ENCODE data around the gene P2RY12. TPM values are rescaled to one million over a fixed set of nuclear protein-coding genes. Genes with fewer than 3 reads are reported as not detected.

Gene P2RY12
- total and polyA plus RNA-seq, 2 of the 4 experiments (the other 2 are of a cell fraction), result not detected

GRCh38 chr3:151327571-151328198 lies 56.9 kb downstream of the P2RY12 start:
- no peaks in the 10 kb centered on the region for H3K9me1 ChIP-seq (ENCODE audit: insufficient read depth, low read length)
- no CpG with 5 or more reads among the region's 3 CpGs for WGBS, 2 experiments (ENCODE audit: extremely low coverage in 2 of 2, insufficient read length in 1 of 2)
- peak overlapping the region; percentile 35; the same call in 1 of the 2 replicates for H3K18ac ChIP-seq (ENCODE audit: low read depth, low read length)
- H3K23ac ChIP-seq (ENCODE audit: low read depth, low read length), result no peak overlapping the region
- dilution Hi-C loops (cut with HindIII; ENCODE audit: low sequenced_read_pairs, unreplicated experiment) (no loop called here), intact Hi-C loops (cut with micrococcal nuclease) (loop anchor here (1.0 kb wide), 1 partner anchor 37 kb away; no protein-coding TSS in a partner anchor), in situ Hi-C loops (cut with MboI; ENCODE audit: low sequenced_read_pairs) (no loop called here)
- BruUV-seq (replicated peaks), result no TSS peak
- no peak overlapping the region for H2BK5ac ChIP-seq (ENCODE audit: low read depth, low read length, poor library complexity, severe bottlenecking)
- no peaks in the 10 kb centered on the region for H3K79me1 ChIP-seq (ENCODE audit: low read depth in 1 of 2, low read length in 2 of 2)
- H4K91ac ChIP-seq (ENCODE audit: insufficient read depth, low read depth, low read length), result no peak overlapping the region
- H3K4ac ChIP-seq (ENCODE audit: low read depth, low read length), result no peak overlapping the region
- no peak overlapping the region for H3K27ac ChIP-seq (ENCODE audit: insufficient read depth, low read length)
- no peak overlapping the region for H3K56ac ChIP-seq (ENCODE audit: extremely low read depth, insufficient read depth, low read length)
- H3K4me1 ChIP-seq (ENCODE audit: control insufficient read depth, insufficient read depth, low read length), result peaks cover 2% of the 10 kb centered on the region; the same call in 1 of the 2 replicates
- H4K5ac ChIP-seq (ENCODE audit: low read depth, low read length), result no peak overlapping the region
- ATAC-seq (ENCODE audit: low read depth) (peak; percentile 64), DNase-seq (peak; percentile 34)
- no peaks in the 10 kb centered on the region for H3K36me3 ChIP-seq (ENCODE audit: control insufficient read depth, insufficient read depth, low read length)
- H3K4me3 ChIP-seq (ENCODE audit: insufficient read depth, low read depth, low read length), result no peak overlapping the region
- TF ChIP-seq CTCF (conservative IDR thresholded peaks at IDR 0.05; ENCODE audit: low read depth, low read length) (peak; percentile 66), RFX5 (IDR thresholded peaks at IDR 0.05; ENCODE audit: low read depth, low read length) (no peak), RAD21 (IDR thresholded peaks at IDR 0.05; ENCODE audit: low read length) (peak; percentile 46), MXI1 (IDR thresholded peaks at IDR 0.05; ENCODE audit: borderline replicate concordance, low read depth, low read length) (no peak), SMC3 (IDR thresholded peaks at IDR 0.05; ENCODE audit: low read depth, low read length) (peak; percentile 54)
- no peak overlapping the region for H2AFZ ChIP-seq (replicated peaks; ENCODE audit: low read length, poor library complexity)
- POLR2A ChIA-PET (ENCODE audit: unreplicated experiment), result no interaction called here
- H4K20me1 ChIP-seq (ENCODE audit: insufficient read depth, low read length), result no peaks in the 10 kb centered on the region
- no peak overlapping the region for H2AK9ac ChIP-seq (replicated peaks; ENCODE audit: low read depth, low read length, poor library complexity)
- no peak overlapping the region for H2BK20ac ChIP-seq (ENCODE audit: low read depth, low read length)
- no peak overlapping the region for H4K8ac ChIP-seq (ENCODE audit: low read depth in 2 of 2, low read length in 2 of 2)
- no peak overlapping the region for H2BK15ac ChIP-seq (ENCODE audit: low read depth, low read length)
- H2AK5ac ChIP-seq (ENCODE audit: low read depth, low read length), result no peak overlapping the region
- no peak overlapping the region for H3K14ac ChIP-seq (replicated peaks; ENCODE audit: low read depth, low read length)
- CTCF ChIA-PET, result interaction anchor here (0.7 to 1.5 kb wide), 5 partner anchors 9 to 47 kb away, joined by 3 to 8 read pairs (median 4); partner anchors contain the start of gene GPR87
- no peaks in the 10 kb centered on the region for H3K9me3 ChIP-seq (ENCODE audit: control insufficient read depth, insufficient read depth, low read length)
- no peak overlapping the region for H3K4me2 ChIP-seq (ENCODE audit: low read depth, low read length)
- H3K27me3 ChIP-seq (ENCODE audit: control insufficient read depth, insufficient read depth, low read length), result no peaks in the 10 kb centered on the region
- no peak overlapping the region for H2BK120ac ChIP-seq (ENCODE audit: low read depth, low read length)
- H3K9ac ChIP-seq (ENCODE audit: low read depth, low read length), result peak overlapping the region; percentile 32; the same call in 1 of the 2 replicates
